Raji (cell line): ENCODE data around the gene RNF214.

Experiments used
- POLR2A ChIP-seq: IDR thresholded peaks from 2 replicates; pipeline ENCODE4 v1.6.1; 2011; ENCODE audit warnings: low read depth, low read length, control low read depth; ENCODE audit not compliant: insufficient read depth

The RNF214 gene

DNA sequence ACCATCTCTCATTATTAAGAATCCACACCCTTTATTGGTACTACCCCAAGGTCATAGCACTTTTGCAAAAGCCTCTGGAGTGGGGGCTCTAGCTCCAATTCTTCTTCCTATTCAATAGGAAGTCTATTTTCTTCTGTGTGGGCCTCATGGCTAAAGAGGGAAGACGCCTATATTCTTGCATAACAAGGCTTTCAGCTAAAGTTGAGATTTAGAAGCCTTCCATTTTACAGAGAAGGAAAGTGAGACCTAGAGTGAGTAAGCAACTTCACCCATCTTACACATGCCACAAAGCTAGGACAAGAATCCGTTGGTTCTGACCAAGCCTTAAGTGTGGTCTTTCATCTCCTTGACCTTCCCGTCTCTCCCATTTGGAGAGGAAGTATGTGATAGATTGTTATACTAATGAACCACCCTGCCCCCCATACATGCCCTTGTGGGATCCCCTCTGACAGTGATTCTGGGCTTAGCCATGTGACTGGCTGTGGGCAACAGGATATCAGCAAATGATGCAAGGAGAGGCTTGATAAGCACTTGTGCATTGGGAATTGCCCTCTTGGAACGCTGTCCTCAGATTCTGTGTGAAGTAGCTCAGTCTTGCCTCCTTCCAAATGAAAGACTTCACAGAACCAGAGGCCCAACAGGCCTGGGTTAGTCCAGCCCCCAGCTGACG is 71.3 kb downstream of the RNF214 start:
- no peak for TF ChIP-seq POLR2A

DNA sequence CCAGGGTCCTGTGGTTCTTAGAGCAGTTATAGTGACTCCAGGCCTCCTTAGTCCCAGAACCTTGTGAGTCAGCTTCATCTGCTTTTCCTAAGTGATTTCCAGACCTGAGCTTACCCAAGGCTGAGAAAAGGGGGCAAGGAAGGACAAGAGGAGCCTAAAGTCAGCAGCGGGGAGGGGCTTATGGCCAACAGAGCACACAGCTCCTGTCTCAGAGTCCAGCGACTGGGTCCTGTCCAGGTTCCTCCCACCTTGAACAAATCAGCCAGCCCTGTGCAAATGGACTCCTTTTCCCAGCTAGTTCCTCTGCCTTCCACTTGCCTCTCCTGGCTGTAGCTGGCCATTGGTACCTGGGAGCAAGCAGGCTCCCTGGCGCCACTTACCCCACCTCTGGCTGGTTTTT is 72.7 kb downstream of the RNF214 start:
- no peak for TF ChIP-seq POLR2A

- TF ChIP-seq POLR2A: no peak
These were observed 76.8 kb downstream of the RNF214 start for GRCh38 chr11:117309310-117309709.

DNA sequence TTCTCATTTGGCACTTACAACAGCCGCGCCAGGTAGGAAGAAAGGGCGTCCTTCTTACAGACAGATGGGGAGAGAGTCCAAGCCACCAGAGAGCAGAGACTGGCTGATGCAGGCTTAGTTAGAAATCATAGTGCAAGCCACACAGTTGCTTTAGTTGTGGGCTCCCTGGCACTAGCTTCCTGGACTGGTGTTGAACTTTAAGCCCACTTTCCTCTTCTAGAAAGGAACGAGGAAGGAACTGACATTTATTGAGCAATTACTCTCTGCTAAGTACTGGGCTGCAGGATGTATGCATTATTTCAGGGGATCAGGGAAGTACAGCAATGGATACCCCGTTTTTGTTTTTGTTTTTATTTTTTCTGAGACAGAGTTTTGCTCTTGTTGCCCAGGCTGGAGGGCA is 80.6 kb downstream of the RNF214 start:
- TF ChIP-seq POLR2A: no peak

GRCh38 chr11:117313828-117314768 is 81.6 kb downstream of the RNF214 start:
- TF ChIP-seq POLR2A: no peak

DNA sequence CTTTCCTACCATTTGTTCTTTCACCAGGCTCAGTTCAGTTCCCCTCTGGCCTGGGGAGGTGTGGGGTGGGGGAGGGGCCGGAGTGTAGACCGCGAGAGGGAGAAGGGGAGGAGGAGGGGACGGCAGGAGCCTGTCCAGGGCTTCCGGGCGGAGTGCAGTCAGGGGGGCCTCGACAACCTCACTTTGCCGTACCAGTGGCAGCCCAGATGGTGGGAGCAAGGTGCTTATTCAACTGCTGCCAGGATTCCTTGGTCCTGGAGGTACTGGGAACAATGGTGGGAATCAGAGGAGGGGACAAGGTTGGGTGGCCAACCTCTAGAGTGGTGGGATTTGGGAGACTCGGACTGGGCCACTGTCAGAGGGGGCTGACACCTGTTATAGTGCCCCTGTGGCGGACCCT is 82.4 kb downstream of the RNF214 start:
- no peak for TF ChIP-seq POLR2A

DNA sequence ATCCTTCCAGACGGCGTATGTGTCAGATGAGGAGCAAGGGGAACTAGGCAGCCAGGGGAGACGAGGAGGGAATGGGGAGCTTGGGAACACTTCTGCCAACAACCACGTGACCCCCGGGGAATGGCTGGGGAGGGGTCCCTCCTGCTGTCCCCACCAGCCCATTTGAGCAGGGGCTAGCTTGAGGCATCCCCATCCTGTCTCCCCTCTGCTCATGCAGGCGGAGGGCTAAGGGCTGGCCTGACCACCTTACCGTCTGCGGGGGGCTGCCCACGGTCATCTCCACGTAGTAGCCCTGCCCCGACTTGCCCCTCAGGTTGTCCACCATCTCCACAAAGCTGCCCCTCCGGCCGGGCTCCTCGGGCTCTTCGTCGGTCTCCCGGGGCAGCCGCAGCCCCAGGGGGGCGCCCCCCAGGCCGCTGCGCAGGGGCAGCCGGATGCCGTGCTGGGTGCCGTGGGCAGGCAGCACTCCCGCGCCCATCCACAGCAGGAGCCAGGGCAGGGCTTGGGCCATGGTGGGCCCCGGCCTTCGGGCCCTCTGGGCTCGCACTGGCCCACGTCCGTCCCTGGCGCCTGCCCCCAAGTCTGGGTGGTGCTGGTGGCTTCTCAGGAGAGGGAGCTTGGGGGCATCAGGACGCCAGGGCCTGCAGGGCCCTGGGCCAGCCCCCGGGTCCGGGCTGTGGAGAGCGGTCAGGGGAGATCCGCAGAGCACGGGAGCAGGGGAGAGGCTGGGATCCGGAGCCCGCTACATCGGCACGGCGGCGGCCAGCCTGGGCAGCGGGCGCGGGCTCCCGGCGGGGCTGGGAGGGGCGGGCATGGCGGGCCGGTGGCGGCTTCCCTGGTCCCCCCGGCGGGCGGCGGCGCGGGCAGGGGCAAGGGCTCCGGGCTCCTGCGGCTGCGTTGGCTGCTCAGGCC is 83.1 kb downstream of the RNF214 start:
- TF ChIP-seq POLR2A: no peak

DNA sequence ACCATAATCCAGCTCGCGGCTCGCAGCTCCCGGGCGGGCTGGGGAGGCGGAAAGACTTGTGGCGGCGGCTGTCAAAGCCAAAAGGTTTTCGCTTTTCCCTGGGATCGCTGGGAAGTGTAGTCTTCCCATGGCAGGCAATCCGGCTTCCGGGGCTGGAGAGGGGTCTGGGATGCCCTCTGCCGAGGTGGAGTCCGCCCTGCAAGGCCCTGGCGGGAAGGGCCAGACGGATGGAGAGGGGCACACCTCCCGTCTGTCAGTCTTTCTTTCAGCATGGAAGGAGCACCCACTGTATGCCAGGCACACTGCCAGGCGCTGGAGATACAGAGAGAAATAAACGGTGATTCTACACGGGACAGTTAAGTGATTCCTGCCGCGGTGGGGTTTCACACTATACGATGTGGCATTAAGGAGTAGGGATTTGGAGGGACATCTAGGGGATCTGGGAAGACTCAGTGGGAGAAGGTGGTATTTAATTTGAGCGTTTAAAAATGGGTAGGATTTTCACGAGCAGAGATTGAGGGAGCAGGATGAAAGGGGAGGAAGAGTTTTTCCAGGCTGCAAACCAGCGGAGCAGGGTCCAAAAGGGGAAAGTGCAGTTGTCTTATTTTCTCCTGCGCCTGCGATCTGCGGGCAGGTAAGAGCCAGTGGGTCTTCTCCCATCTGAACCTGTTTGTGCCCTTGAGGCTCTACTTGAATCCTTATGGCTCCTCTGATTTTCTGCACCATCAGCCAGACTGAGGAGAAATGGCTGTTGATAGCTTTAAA is 83.9 kb downstream of the RNF214 start, which contains the start of gene BACE1:
TSS of gene BACE1 (minus strand) at position 60 of the 765 bp plus-strand sequence. CDS start 461 bp downstream, outside the sequence.
- TF ChIP-seq POLR2A: no peak

- TF ChIP-seq POLR2A: no peak
These were observed 86.3 kb downstream of the RNF214 start for GRCh38 chr11:117318738-117319137.

DNA sequence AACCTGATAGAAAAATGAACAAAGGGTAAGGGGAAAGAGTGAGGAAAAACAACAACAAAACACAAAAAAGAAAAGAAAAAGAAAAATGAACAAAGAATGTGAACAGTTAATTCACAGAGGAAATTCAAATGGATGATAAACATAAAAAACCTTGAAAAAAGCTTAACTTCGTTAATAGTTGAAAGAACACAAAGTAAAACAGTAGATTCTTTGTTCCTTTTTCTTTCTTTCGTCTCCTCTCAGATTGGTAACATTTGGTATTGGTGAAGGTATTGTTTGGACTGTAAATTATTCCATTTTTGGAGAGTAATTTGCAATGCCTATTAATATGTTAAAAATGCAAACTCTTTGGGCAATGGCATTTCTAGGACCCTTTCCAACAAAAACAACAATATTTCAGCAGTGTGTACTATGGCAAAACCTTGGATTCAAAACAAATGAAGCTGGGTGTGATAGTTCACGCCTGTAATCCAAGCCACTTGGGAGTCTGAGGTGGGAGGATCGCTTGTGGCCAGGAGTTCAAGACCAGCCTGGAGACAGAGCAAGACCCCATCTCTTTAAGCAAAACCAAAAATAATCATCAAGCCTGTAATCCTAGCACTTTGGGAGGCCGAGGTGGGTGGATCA is 86.9 kb downstream of the RNF214 start:
- no peak for TF ChIP-seq POLR2A

GRCh38 chr11:117327567-117328374 is 95.3 kb downstream of the RNF214 start, which contains the start of gene CEP164:
Gene CEP164, plus strand, starts transcription at chr11:117327854. Its CDS starts 10,733 bp downstream, at chr11:117338587.
- TF ChIP-seq POLR2A: peak; percentile 77

DNA sequence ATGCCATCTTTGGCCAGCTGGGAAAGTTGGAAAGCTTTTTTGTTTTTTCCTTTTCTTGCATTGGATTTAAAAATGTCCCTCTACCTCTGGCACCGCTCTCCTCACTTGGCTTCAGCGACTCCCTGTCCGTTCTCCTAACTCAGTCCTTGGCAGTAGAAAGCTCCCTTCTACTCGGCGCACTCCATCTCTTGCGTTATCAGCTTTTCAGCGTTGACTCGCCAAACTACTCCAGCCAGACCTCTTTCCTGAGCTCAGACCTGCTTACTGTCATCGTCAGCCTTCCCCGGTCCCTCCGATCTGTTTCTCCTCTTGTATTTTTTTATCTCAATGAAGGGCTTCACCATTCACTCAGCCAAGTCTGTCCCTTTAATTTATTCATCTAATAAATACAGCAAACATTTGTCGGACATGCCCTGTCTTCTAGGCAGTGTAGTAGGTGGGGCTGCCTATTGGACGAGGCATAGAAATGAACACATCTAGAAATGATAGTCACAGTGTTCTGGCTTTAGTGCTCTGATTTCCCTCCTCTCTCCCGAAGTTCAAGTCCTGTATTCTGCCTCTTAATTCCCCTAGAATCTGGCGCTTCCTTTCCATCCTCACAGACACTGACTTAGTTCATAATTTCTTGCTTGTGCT is 96.0 kb downstream of the RNF214 start:
- TF ChIP-seq POLR2A: no peak
